ENCODE data around the gene HS6ST1. TPM values are rescaled to one million over a fixed set of nuclear protein-coding genes. Genes with fewer than 3 reads are reported as not detected.

The HS6ST1 gene
- total and polyA plus RNA-seq, 4 experiments from 2014 or later, result 1.2 to 13.3 (median 8.4) TPM

GRCh38 chr2:128362889-128363228 is 44.2 kb upstream of the HS6ST1 start:
- DNase-seq, result no peak
- Mint-ChIP-seq H3K4me1 (no peaks in the 10 kb centered on the region), H3K36me3 (no peaks in the 10 kb centered on the region), H3K27ac (no peak overlapping the region), H3K9me3 (no peaks in the 10 kb centered on the region), H3K4me3 (no peak overlapping the region), H3K27me3 (peaks cover 4% of the 10 kb centered on the region in 2 donors)
- Histone ChIP-seq H3K36me3 (ENCODE audit: insufficient read depth, low read length) (no peaks in the 10 kb centered on the region), H3K27ac (ENCODE audit: low read depth, low read length) (no peak overlapping the region), H3K9me3 (ENCODE audit: control insufficient read depth in 1 of 2, low read length in 2 of 2) (no peaks in the 10 kb centered on the region), H3K27me3 (ENCODE audit: insufficient read depth, low read length) (no peaks in the 10 kb centered on the region), H3K4me3 (ENCODE audit: low read length in 2 of 2) (no peak overlapping the region), H3K4me1 (ENCODE audit: insufficient read depth, low read length) (no peaks in the 10 kb centered on the region)
- intact Hi-C loops (cut with micrococcal nuclease), result no loop called here
- ChIA-PET CTCF (ENCODE audit: partially characterized antibody) (no interaction called here), POLR2A (ENCODE audit: partially characterized antibody) (no interaction called here)

- no peaks in the 10 kb centered on the region for H3K36me3 Mint-ChIP-seq
- ChIA-PET POLR2A (ENCODE audit: partially characterized antibody) (no interaction called here), CTCF (ENCODE audit: partially characterized antibody) (no interaction called here)
- no peaks in the 10 kb centered on the region for H3K36me3 ChIP-seq (ENCODE audit: insufficient read depth, low read length)
- no peaks in the 10 kb centered on the region for H3K4me1 Mint-ChIP-seq
- H3K4me3 Mint-ChIP-seq, result no peak overlapping the region
- peaks cover 4% of the 10 kb centered on the region in 2 donors for H3K27me3 Mint-ChIP-seq
- H3K4me3 ChIP-seq (ENCODE audit: low read length in 2 of 2), result no peak overlapping the region
- peak in 1 of 5 donors; percentile 16 for DNase-seq
- intact Hi-C loops (cut with micrococcal nuclease), result no loop called here
- H3K9me3 ChIP-seq (ENCODE audit: control insufficient read depth in 1 of 2, low read length in 2 of 2), result no peaks in the 10 kb centered on the region
- no peaks in the 10 kb centered on the region for H3K27me3 ChIP-seq (ENCODE audit: insufficient read depth, low read length)
- no peak overlapping the region for H3K27ac ChIP-seq (ENCODE audit: low read depth, low read length)
- no peaks in the 10 kb centered on the region for H3K9me3 Mint-ChIP-seq
- no peaks in the 10 kb centered on the region for H3K4me1 ChIP-seq (ENCODE audit: insufficient read depth, low read length)
- no peak overlapping the region for H3K27ac Mint-ChIP-seq
Observed at GRCh38 chr2:128362176-128362888, 43.7 kb upstream of the HS6ST1 start.

- CTCF ChIA-PET (ENCODE audit: partially characterized antibody), result no interaction called here
- Histone ChIP-seq H3K27me3 (ENCODE audit: insufficient read depth, low read length) (no peaks in the 10 kb centered on the region), H3K36me3 (ENCODE audit: insufficient read depth, low read length) (no peaks in the 10 kb centered on the region), H3K9me3 (ENCODE audit: control insufficient read depth in 1 of 2, low read length in 2 of 2) (no peaks in the 10 kb centered on the region), H3K4me3 (ENCODE audit: low read length in 2 of 2) (no peak overlapping the region), H3K4me1 (ENCODE audit: insufficient read depth, low read length) (no peaks in the 10 kb centered on the region), H3K27ac (ENCODE audit: low read depth, low read length) (no peak overlapping the region)
- Mint-ChIP-seq H3K9me3 (no peaks in the 10 kb centered on the region), H3K4me3 (no peak overlapping the region), H3K4me1 (no peaks in the 10 kb centered on the region), H3K36me3 (no peaks in the 10 kb centered on the region), H3K27ac (no peak overlapping the region), H3K27me3 (peaks cover 4% of the 10 kb centered on the region in 2 donors)
- DNase-seq, result peak in 1 of 5 donors; percentile 24
- intact Hi-C loops (cut with micrococcal nuclease), result no loop called here
- POLR2A ChIA-PET (ENCODE audit: partially characterized antibody), result no interaction called here
Observed at GRCh38 chr2:128361376-128362131, 42.9 kb upstream of the HS6ST1 start.

GRCh38 chr2:128360711-128361110 is 42.0 kb upstream of the HS6ST1 start:
- H3K4me1 Mint-ChIP-seq, result no peaks in the 10 kb centered on the region
- ChIA-PET CTCF (ENCODE audit: partially characterized antibody) (no interaction called here), POLR2A (ENCODE audit: partially characterized antibody) (no interaction called here)
- Histone ChIP-seq H3K36me3 (ENCODE audit: insufficient read depth, low read length) (no peaks in the 10 kb centered on the region), H3K27me3 (ENCODE audit: insufficient read depth, low read length) (no peaks in the 10 kb centered on the region), H3K27ac (ENCODE audit: low read depth, low read length) (no peak overlapping the region), H3K4me1 (ENCODE audit: insufficient read depth, low read length) (no peaks in the 10 kb centered on the region), H3K4me3 (ENCODE audit: low read length in 2 of 2) (no peak overlapping the region), H3K9me3 (ENCODE audit: control insufficient read depth in 1 of 2, low read length in 2 of 2) (no peaks in the 10 kb centered on the region)
- no peak overlapping the region for H3K27ac Mint-ChIP-seq
- intact Hi-C loops (cut with micrococcal nuclease), result no loop called here
- no peak overlapping the region for H3K4me3 Mint-ChIP-seq
- DNase-seq, result no peak
- no peaks in the 10 kb centered on the region for H3K9me3 Mint-ChIP-seq
- peaks cover 4% of the 10 kb centered on the region in 2 donors for H3K27me3 Mint-ChIP-seq
- H3K36me3 Mint-ChIP-seq, result no peaks in the 10 kb centered on the region

- no peaks in the 10 kb centered on the region for H3K27me3 ChIP-seq (ENCODE audit: insufficient read depth, low read length)
- no peaks in the 10 kb centered on the region for H3K36me3 ChIP-seq (ENCODE audit: insufficient read depth, low read length)
- Mint-ChIP-seq H3K4me3 (no peak overlapping the region), H3K9me3 (peaks cover 0 to 3% (median 0%) of the 10 kb centered on the region in 8 donors), H3K27ac (no peak overlapping the region), H3K4me1 (no peaks in the 10 kb centered on the region), H3K36me3 (no peaks in the 10 kb centered on the region), H3K27me3 (peaks cover 0 to 4% of the 10 kb centered on the region in 2 donors)
- CTCF ChIA-PET (ENCODE audit: partially characterized antibody), result no interaction called here
- no peak overlapping the region for H3K27ac ChIP-seq (ENCODE audit: low read depth, low read length)
- intact Hi-C loops (cut with micrococcal nuclease), result no loop called here
- no peaks in the 10 kb centered on the region for H3K4me1 ChIP-seq (ENCODE audit: insufficient read depth, low read length)
- DNase-seq, result no peak
- no peaks in the 10 kb centered on the region for H3K9me3 ChIP-seq (ENCODE audit: control insufficient read depth in 1 of 2, low read length in 2 of 2)
- POLR2A ChIA-PET (ENCODE audit: partially characterized antibody), result no interaction called here
- H3K4me3 ChIP-seq (ENCODE audit: low read length in 2 of 2), result no peak overlapping the region
Observed at GRCh38 chr2:128359841-128360240, 41.2 kb upstream of the HS6ST1 start.

- Mint-ChIP-seq H3K27ac (no peak overlapping the region), H3K4me3 (no peak overlapping the region), H3K9me3 (peaks cover 0 to 6% (median 0%) of the 10 kb centered on the region in 8 donors), H3K27me3 (peaks cover 0 to 4% of the 10 kb centered on the region in 2 donors), H3K4me1 (no peaks in the 10 kb centered on the region), H3K36me3 (no peaks in the 10 kb centered on the region)
- Histone ChIP-seq H3K36me3 (ENCODE audit: insufficient read depth, low read length) (no peaks in the 10 kb centered on the region), H3K4me3 (ENCODE audit: low read length in 2 of 2) (no peak overlapping the region), H3K9me3 (ENCODE audit: control insufficient read depth in 1 of 2, low read length in 2 of 2) (no peaks in the 10 kb centered on the region), H3K4me1 (ENCODE audit: insufficient read depth, low read length) (no peaks in the 10 kb centered on the region), H3K27ac (ENCODE audit: low read depth, low read length) (no peak overlapping the region), H3K27me3 (ENCODE audit: insufficient read depth, low read length) (no peaks in the 10 kb centered on the region)
- ChIA-PET CTCF (ENCODE audit: partially characterized antibody) (no interaction called here), POLR2A (ENCODE audit: partially characterized antibody) (no interaction called here)
- intact Hi-C loops (cut with micrococcal nuclease), result no loop called here
- DNase-seq, result no peak
Observed at GRCh38 chr2:128358941-128359731, 40.5 kb upstream of the HS6ST1 start.

- peak in 1 of 5 donors; percentile 21 for DNase-seq
- Mint-ChIP-seq H3K27ac (no peak overlapping the region), H3K4me3 (no peak overlapping the region), H3K36me3 (no peaks in the 10 kb centered on the region), H3K9me3 (peaks cover 0 to 8% (median 0%) of the 10 kb centered on the region in 8 donors), H3K27me3 (peaks cover 0 to 4% of the 10 kb centered on the region in 2 donors), H3K4me1 (no peaks in the 10 kb centered on the region)
- Histone ChIP-seq H3K36me3 (ENCODE audit: insufficient read depth, low read length) (no peaks in the 10 kb centered on the region), H3K27me3 (ENCODE audit: insufficient read depth, low read length) (no peaks in the 10 kb centered on the region), H3K9me3 (ENCODE audit: control insufficient read depth in 1 of 2, low read length in 2 of 2) (no peaks in the 10 kb centered on the region), H3K27ac (ENCODE audit: low read depth, low read length) (no peak overlapping the region), H3K4me1 (ENCODE audit: insufficient read depth, low read length) (no peaks in the 10 kb centered on the region), H3K4me3 (ENCODE audit: low read length in 2 of 2) (no peak overlapping the region)
- POLR2A ChIA-PET (ENCODE audit: partially characterized antibody), result no interaction called here
- CTCF ChIA-PET (ENCODE audit: partially characterized antibody), result no interaction called here
- intact Hi-C loops (cut with micrococcal nuclease), result no loop called here
Observed at GRCh38 chr2:128357506-128358370, 39.1 kb upstream of the HS6ST1 start.
